Measurements from ENCODE around the gene IL2RA. TPM values are rescaled to one million over a fixed set of nuclear protein-coding genes. Genes with fewer than 3 reads are reported as not detected.

IL2RA gene
- total RNA-seq, 1 experiment from 2014 or later, result not detected

- Histone ChIP-seq H3K9ac (ENCODE audit: extremely low read depth, insufficient read length, low read length) (no peak overlapping the region), H3K18ac (ENCODE audit: insufficient read length, low read depth, low read length) (no peak overlapping the region), H3K27ac (ENCODE audit: insufficient read length, low read depth, low read length) (no peak overlapping the region), H2BK12ac (ENCODE audit: insufficient read length, low read depth, low read length) (no peak overlapping the region), H3K9me3 (ENCODE audit: control insufficient read depth, low read depth, low read length) (no peaks in the 10 kb centered on the region), H3K56ac (ENCODE audit: insufficient read length, low read depth, low read length) (no peak overlapping the region), H2AFZ (ENCODE audit: low read length) (no peak overlapping the region), H4K91ac (ENCODE audit: insufficient read length, low read depth, low read length) (no peak overlapping the region), H3K23ac (ENCODE audit: insufficient read length, low read depth, low read length) (no peak overlapping the region), H3K4me1 (ENCODE audit: insufficient read depth, low read length) (no peaks in the 10 kb centered on the region), H3K14ac (ENCODE audit: insufficient read depth, low read length) (no peak overlapping the region), H3K79me2 (ENCODE audit: insufficient read depth, low read length) (no peaks in the 10 kb centered on the region), H3K79me1 (ENCODE audit: insufficient read depth, low read depth, low read length, poor library complexity, severe bottlenecking) (no peaks in the 10 kb centered on the region), H3K4ac (ENCODE audit: low read depth, low read length) (no peak overlapping the region), H4K20me1 (ENCODE audit: control insufficient read depth, insufficient read depth, insufficient read length) (no peaks in the 10 kb centered on the region), H3T11ph (ENCODE audit: low read length) (no peak overlapping the region), H2BK5ac (ENCODE audit: insufficient read length, low read length) (no peak overlapping the region), H2BK20ac (ENCODE audit: low read depth, low read length, poor library complexity, severe bottlenecking) (no peak overlapping the region), H3K27me3 (ENCODE audit: insufficient read depth, low read length) (no peaks in the 10 kb centered on the region), H2BK15ac (ENCODE audit: low read depth, low read length) (no peak overlapping the region), H2AK5ac (ENCODE audit: insufficient read length, low read length) (no peak overlapping the region), H4K5ac (ENCODE audit: insufficient read length, low read depth, low read length) (no peak overlapping the region), H3K4me2 (ENCODE audit: insufficient read depth, insufficient read length, low read length) (no peak overlapping the region), H2BK120ac (ENCODE audit: low read depth, low read length, poor library complexity, severe bottlenecking) (no peak overlapping the region), H3K23me2 (ENCODE audit: insufficient read length, low read depth, low read length, poor library complexity, severe bottlenecking) (no peaks in the 10 kb centered on the region), H4K8ac (replicated peaks; ENCODE audit: insufficient read length, low read depth, low read length) (no peak overlapping the region)
- DNase-seq, result no peak
- no CpG with 5 or more reads among the region's 8 CpGs for WGBS (ENCODE audit: extremely low coverage, insufficient read length, low lambda C conversion rate)
- H3K4me1 Mint-ChIP-seq, result peaks cover 0 to 5% of the 10 kb centered on the region in 2 experiments; a peak in 1 of 4 replicates
- peaks cover 0 to 3% of the 10 kb centered on the region in 2 experiments; a peak in 1 of 5 replicates for H3K9me3 Mint-ChIP-seq
- TF ChIP-seq CTCF (conservative IDR thresholded peaks at IDR 0.05), result no peak
- H3K36me3 Mint-ChIP-seq (ENCODE audit: insufficient read depth in 1 of 3, low read depth in 3 of 3), result no peaks in the 10 kb centered on the region; a peak in 1 of 7 replicates
- H3K27me3 Mint-ChIP-seq (ENCODE audit: low read depth), result peaks cover 3% of the 10 kb centered on the region
- no peak overlapping the region for H3K27ac Mint-ChIP-seq
- H3K4me3 Mint-ChIP-seq, result no peak overlapping the region
These were observed 44.3 kb downstream of the IL2RA start for GRCh38 chr10:6017781-6018354.

Data from H9 (cell line).